Astrocyte (in vitro differentiated cells and primary cell): ENCODE results near the gene ARHGAP9. TPM values are rescaled to one million over a fixed set of nuclear protein-coding genes. Genes with fewer than 3 reads are reported as not detected.

ENCODE experiments used
- DNase-seq: peaks from one replicate; pipeline ENCODE4 v3.0.0-alpha.2; 2010; ENCODE audit warnings: low read depth
- FAIRE-seq: peaks from 2 replicates; lab custom pipeline; 2011; peaks lifted over from hg19 to GRCh38; lab: Jason Lieb, UNC
- H2AFZ ChIP-seq: 2 replicates; pipeline ENCODE4 v1.6.0; 2012; ENCODE audit warnings: low read depth, low read length, inconsistent platforms
- H3K27ac ChIP-seq: 2 replicates; pipeline ENCODE4 v1.5.1; 2011; ENCODE audit warnings: low read depth, low read length, inconsistent platforms
- H3K27me3 ChIP-seq: 2 replicates; pipeline ENCODE4 v1.6.0; 2011; ENCODE audit warnings: low read length, inconsistent platforms; ENCODE audit not compliant: insufficient read depth
- H3K36me3 ChIP-seq: 2 replicates; pipeline ENCODE4 v1.5.1; 2011; ENCODE audit warnings: low read length, inconsistent platforms; ENCODE audit not compliant: insufficient read depth
- H3K4me1 ChIP-seq: 2 replicates; pipeline ENCODE4 v1.5.1; 2011; ENCODE audit warnings: low read length, inconsistent platforms; ENCODE audit not compliant: insufficient read depth
- H3K4me2 ChIP-seq: 2 replicates; pipeline ENCODE4 v1.6.0; 2012; ENCODE audit warnings: low read length, inconsistent platforms
- H3K4me3 ChIP-seq: 2 replicates; pipeline ENCODE4 v1.5.1; 2011; ENCODE audit warnings: low read depth, mild to moderate bottlenecking, low read length, inconsistent platforms; ENCODE audit not compliant: insufficient read depth
- H3K79me2 ChIP-seq: 2 replicates; pipeline ENCODE4 v1.6.0; 2012; ENCODE audit warnings: mild to moderate bottlenecking, low read length, inconsistent platforms; ENCODE audit not compliant: insufficient read depth
- H3K9ac ChIP-seq: 2 replicates; pipeline ENCODE4 v1.6.0; 2012; ENCODE audit warnings: mild to moderate bottlenecking, low read length, inconsistent platforms
- H3K9me3 ChIP-seq: 2 replicates; pipeline ENCODE4 v1.5.1; 2012; ENCODE audit warnings: low read depth, mild to moderate bottlenecking, low read length, inconsistent platforms; ENCODE audit not compliant: insufficient read depth
- H4K20me1 ChIP-seq: 2 replicates; pipeline ENCODE4 v1.6.0; 2012; ENCODE audit warnings: low read length, inconsistent platforms; ENCODE audit not compliant: insufficient read depth
- H3K27ac Mint-ChIP-seq: one replicate; pipeline ENCODE4 v1.8.0; 2021; ENCODE audit warnings: mild to moderate bottlenecking, mixed read lengths; ENCODE audit not compliant: unreplicated experiment
- H3K27me3 Mint-ChIP-seq: one replicate; pipeline ENCODE4 v1.8.0; 2021; ENCODE audit warnings: low read depth, mixed read lengths; ENCODE audit not compliant: unreplicated experiment
- H3K36me3 Mint-ChIP-seq: one replicate; pipeline ENCODE4 v1.8.0; 2021; ENCODE audit warnings: low read depth, mixed read lengths; ENCODE audit not compliant: unreplicated experiment
- H3K4me1 Mint-ChIP-seq: one replicate; pipeline ENCODE4 v1.8.0; 2021; ENCODE audit warnings: low read depth, mixed read lengths; ENCODE audit not compliant: unreplicated experiment
- H3K4me3 Mint-ChIP-seq: one replicate; pipeline ENCODE4 v1.8.0; 2021; ENCODE audit warnings: mild to moderate bottlenecking, moderate library complexity, mixed read lengths; ENCODE audit not compliant: unreplicated experiment
- H3K9me3 Mint-ChIP-seq: one replicate; pipeline ENCODE4 v1.8.0; 2021; ENCODE audit warnings: mild to moderate bottlenecking, mixed read lengths; ENCODE audit not compliant: unreplicated experiment
- EZH2 ChIP-seq: IDR thresholded peaks from 2 replicates; pipeline ENCODE4 v1.6.1; 2012; ENCODE audit warnings: mild to moderate bottlenecking, low read length, inconsistent platforms; ENCODE audit not compliant: insufficient read depth
- total RNA-seq: library from RNA; stranded (reverse); gene quantifications from 2 replicates; pipeline ENCODE4 v1.2.1, GENCODE V29; 2021
- TF ChIP-seq, protein P1 (sequence below): IDR thresholded peaks from 2 replicates; pipeline ENCODE4 v1.5.1; 2011; ENCODE audit warnings: low read depth, mild to moderate bottlenecking, inconsistent platforms, low read length, moderate library complexity; ENCODE audit not compliant: insufficient read depth

The ARHGAP9 gene
- total RNA-seq, 1 donor from 2014 or later = 3.1 TPM

DNA sequence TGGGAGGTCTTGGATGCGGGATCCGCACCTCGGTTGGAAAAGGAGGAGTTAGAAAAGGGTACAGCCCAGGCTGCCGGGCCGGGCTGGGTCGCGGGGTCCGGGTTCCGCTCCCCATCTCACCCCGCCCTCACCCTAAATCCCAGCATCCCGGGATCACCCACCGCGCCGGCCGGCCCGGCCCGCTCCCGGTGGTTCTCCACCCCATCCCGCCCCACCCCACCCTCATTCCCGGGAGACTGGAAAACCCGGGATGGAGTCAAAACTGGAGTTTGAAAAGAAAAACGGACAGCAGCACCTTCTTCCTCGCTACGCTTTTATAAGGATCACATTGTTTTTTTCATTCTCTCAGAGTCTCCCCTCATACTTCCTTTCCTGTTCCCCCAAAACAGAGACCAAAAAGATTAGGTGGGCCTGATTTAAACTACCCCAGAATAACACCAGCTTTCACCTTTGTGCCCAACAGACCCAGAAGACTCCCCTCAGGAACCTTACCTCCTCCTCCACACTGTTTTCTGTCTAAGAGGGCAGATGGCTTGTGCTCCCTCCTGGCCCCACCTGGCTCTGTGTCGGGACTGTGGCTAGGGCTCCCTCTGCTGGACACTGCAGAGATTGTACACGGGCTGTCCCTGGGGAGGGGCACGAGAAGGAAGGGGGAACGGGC, 17.3 kb downstream of the ARHGAP9 start:
- peaks cover 13% of the 10 kb centered on the region for H3K36me3 Mint-ChIP-seq
- H3K4me1 ChIP-seq = peaks cover 24% of the 10 kb centered on the region
- TF ChIP-seq, protein P1, sequence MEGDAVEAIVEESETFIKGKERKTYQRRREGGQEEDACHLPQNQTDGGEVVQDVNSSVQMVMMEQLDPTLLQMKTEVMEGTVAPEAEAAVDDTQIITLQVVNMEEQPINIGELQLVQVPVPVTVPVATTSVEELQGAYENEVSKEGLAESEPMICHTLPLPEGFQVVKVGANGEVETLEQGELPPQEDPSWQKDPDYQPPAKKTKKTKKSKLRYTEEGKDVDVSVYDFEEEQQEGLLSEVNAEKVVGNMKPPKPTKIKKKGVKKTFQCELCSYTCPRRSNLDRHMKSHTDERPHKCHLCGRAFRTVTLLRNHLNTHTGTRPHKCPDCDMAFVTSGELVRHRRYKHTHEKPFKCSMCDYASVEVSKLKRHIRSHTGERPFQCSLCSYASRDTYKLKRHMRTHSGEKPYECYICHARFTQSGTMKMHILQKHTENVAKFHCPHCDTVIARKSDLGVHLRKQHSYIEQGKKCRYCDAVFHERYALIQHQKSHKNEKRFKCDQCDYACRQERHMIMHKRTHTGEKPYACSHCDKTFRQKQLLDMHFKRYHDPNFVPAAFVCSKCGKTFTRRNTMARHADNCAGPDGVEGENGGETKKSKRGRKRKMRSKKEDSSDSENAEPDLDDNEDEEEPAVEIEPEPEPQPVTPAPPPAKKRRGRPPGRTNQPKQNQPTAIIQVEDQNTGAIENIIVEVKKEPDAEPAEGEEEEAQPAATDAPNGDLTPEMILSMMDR = peak; percentile 94
- no peak for TF ChIP-seq EZH2
- peak overlapping the region; percentile 95 for H3K4me3 Mint-ChIP-seq
- H4K20me1 ChIP-seq = no peaks in the 10 kb centered on the region
- H3K4me3 ChIP-seq = peak overlapping the region; percentile 82
- H3K4me1 Mint-ChIP-seq = peaks cover 20% of the 10 kb centered on the region
- peak overlapping the region; percentile 21 for H3K27ac ChIP-seq
- FAIRE-seq (no peak), DNase-seq (peak; percentile 82)
- no peaks in the 10 kb centered on the region for H3K27me3 ChIP-seq
- H3K9me3 Mint-ChIP-seq = peaks cover 4% of the 10 kb centered on the region
- H3K27ac Mint-ChIP-seq = peak overlapping the region; percentile 94
- H2AFZ ChIP-seq = peak overlapping the region; percentile 85
- H3K79me2 ChIP-seq = no peaks in the 10 kb centered on the region
- peaks cover 34% of the 10 kb centered on the region for H3K27me3 Mint-ChIP-seq
- H3K36me3 ChIP-seq = no peaks in the 10 kb centered on the region
- H3K9me3 ChIP-seq = no peaks in the 10 kb centered on the region
- H3K9ac ChIP-seq = peak overlapping the region; percentile 79
- peak overlapping the region; percentile 99 for H3K4me2 ChIP-seq

DNA sequence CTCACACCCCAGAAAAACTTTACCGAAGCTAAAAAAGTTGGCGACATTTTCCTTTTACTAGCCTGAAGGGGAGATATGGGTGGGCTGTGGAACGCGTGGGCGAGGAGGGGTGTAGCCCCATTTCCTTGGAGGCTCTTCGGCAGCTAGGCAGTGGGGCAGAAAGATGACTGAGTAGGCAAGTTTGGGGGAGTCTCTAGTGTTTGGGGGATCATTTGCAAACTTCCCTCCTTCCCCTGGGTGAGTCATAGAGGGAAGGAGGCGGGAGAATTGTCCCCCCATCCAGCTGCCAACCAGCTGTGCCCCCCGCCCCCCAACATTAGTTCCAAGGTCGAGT, 17.8 kb downstream of the ARHGAP9 start:
- Mint-ChIP-seq H3K27me3 (peaks cover 29% of the 10 kb centered on the region), H3K9me3 (peaks cover 4% of the 10 kb centered on the region), H3K4me3 (peak overlapping the region; percentile 95), H3K27ac (peak overlapping the region; percentile 86), H3K36me3 (peaks cover 13% of the 10 kb centered on the region), H3K4me1 (peaks cover 20% of the 10 kb centered on the region)
- Histone ChIP-seq H3K9ac (peak overlapping the region; percentile 79), H3K27ac (peak overlapping the region; percentile 10), H3K79me2 (no peaks in the 10 kb centered on the region), H3K9me3 (no peaks in the 10 kb centered on the region), H2AFZ (peak overlapping the region; percentile 85), H4K20me1 (no peaks in the 10 kb centered on the region), H3K36me3 (no peaks in the 10 kb centered on the region), H3K4me1 (peaks cover 24% of the 10 kb centered on the region), H3K27me3 (no peaks in the 10 kb centered on the region), H3K4me3 (peak overlapping the region; percentile 82), H3K4me2 (peak overlapping the region; percentile 99)
- no peak for FAIRE-seq
- DNase-seq = peak; percentile 21
- TF ChIP-seq, protein P1 = no peak
- no peak for TF ChIP-seq EZH2

DNA sequence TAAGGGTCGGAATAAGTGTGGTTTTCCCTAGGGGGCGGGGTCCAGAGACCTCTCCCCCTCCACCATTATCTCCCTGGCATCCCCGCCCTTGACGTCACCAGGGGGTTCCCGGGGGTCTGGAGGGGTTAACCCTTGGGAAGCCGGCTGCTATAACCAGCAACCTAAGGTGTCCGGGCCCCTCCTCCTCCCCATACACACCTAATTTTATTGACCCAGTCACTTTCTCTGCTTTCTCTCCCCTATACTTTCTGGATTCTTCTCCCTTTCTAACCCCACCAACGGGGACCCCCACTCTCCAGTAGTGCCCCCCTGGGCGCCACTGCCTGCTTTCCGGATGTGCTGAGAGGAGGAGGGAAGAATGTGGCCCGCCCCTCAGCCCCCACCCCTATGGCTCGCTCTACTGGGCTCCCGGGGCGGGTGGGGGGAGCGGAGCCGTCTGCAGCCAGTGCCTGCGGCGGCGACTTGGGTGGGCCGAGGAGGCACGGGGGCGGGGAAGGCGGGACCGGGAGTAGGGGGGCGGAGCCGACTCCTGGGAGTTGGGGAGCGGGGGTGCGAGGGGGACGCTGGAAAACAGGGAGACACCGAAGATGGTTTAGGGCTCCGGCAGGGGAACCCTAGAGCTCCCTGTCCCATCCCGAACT, 18.3 kb downstream of the ARHGAP9 start:
- H3K4me1 ChIP-seq = peaks cover 24% of the 10 kb centered on the region
- no peak for FAIRE-seq
- peak overlapping the region; percentile 79 for H3K9ac ChIP-seq

More for the DNA sequence above, 18.3 kb downstream of the ARHGAP9 start:
- peaks cover 4% of the 10 kb centered on the region for H3K9me3 Mint-ChIP-seq
- Histone ChIP-seq H3K36me3 (no peaks in the 10 kb centered on the region), H3K9me3 (no peaks in the 10 kb centered on the region), H3K27me3 (no peaks in the 10 kb centered on the region), H3K79me2 (no peaks in the 10 kb centered on the region), H3K4me3 (peak overlapping the region; percentile 82), H4K20me1 (no peaks in the 10 kb centered on the region), H3K27ac (peak overlapping the region; percentile 10), H2AFZ (peak overlapping the region; percentile 85), H3K4me2 (peak overlapping the region; percentile 99)
- DNase-seq = peak; percentile 43
- H3K27ac Mint-ChIP-seq = peak overlapping the region; percentile 67
- peaks cover 22% of the 10 kb centered on the region for H3K4me1 Mint-ChIP-seq
- H3K4me3 Mint-ChIP-seq = peak overlapping the region; percentile 95
- peaks cover 28% of the 10 kb centered on the region for H3K27me3 Mint-ChIP-seq
- TF ChIP-seq, protein P1 = no peak
- TF ChIP-seq EZH2 = no peak
- peaks cover 13% of the 10 kb centered on the region for H3K36me3 Mint-ChIP-seq
